HG03469 (cell line): ENCODE data around the gene BRD9.

Source experiments
- ATAC-seq: cut with Tn5 transposase; IDR thresholded peaks from one replicate; pipeline ENCODE4 v1.9.1; 2021; ENCODE audit warnings: mild to moderate bottlenecking, moderate library complexity, moderate number of reproducible peaks; ENCODE audit not compliant: unreplicated experiment

BRD9 gene

DNA sequence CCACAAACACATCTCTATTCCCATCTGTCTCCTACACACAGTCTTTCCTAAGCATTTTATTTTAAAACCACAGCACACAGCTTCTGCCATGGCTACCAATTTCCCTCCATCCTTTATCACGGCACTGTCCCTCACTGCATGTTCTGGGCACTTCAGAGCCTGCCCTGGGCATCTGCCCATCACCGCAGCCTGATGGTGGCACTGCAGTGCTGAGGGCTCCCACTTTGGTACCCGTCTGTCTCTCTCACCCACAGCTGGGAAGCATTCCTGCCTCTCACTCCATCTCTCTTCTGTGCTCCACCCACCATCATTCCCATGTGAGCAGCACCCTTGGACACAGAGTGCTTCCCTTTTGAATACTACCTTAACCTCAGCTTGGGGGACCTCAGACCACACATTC is 73.5 kb downstream of the BRD9 start:
- no peak for ATAC-seq

DNA sequence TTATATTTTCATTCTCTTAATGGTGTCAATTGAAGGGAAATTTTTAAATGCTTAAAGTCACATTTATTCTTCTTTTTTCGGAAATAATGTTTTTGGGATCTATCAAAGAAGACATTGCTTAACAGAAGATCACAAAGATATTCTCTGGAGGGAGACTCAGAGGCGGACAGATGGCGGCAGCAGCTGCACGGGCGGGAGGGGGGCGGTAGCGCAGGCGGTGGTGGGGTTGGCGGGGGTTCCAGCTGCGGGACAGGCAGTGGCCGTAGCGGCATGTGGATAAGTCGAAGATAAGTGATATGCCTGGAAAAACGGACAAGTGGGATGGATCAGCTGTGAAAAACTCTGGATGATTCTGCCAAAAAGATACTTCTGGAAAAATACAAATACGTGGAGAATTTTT is 76.4 kb downstream of the BRD9 start:
- no peak for ATAC-seq

DNA sequence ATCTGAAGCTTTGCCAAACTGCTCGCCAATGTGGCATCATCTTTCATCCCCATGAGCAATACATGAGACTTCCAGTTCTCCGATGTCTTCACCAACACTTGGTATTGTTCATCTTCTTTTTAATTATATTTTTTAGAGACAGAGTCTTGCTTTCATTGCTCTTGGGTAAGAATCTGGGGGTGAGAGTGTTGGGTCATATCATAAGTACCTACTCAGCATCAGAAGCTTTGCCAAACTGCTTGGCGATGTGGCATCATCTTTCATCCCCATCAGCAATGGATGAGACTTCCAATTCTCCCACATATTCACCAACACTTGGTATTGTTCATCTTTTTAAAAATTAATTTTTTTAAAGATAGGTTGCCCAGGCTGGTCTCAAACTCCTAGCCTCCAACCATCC is 77.2 kb downstream of the BRD9 start:
- ATAC-seq, result no peak
